SU-DHL-6 (cell line): ENCODE data around the gene POLR2C.

Source experiments
- EZH2phosphoT487 ChIP-seq: fragments of 200-600 bp; sonication (generic), shearing (Covaris generic); conservative IDR thresholded peaks from 2 replicates; pipeline ENCODE4 v1.6.1; 2018; ENCODE audit warnings: mild to moderate bottlenecking, antibody characterized with exemption, low read length, moderate library complexity, mixed read lengths
- TF ChIP-seq, protein P1 (sequence below): fragments of 200-600 bp; sonication (generic); IDR thresholded peaks from one replicate; pipeline ENCODE4 v1.5.1; 2017; ENCODE audit warnings: antibody characterized with exemption, mild to moderate bottlenecking, low read length, moderate library complexity; ENCODE audit not compliant: insufficient read depth, poor library complexity, severe bottlenecking

DNA sequence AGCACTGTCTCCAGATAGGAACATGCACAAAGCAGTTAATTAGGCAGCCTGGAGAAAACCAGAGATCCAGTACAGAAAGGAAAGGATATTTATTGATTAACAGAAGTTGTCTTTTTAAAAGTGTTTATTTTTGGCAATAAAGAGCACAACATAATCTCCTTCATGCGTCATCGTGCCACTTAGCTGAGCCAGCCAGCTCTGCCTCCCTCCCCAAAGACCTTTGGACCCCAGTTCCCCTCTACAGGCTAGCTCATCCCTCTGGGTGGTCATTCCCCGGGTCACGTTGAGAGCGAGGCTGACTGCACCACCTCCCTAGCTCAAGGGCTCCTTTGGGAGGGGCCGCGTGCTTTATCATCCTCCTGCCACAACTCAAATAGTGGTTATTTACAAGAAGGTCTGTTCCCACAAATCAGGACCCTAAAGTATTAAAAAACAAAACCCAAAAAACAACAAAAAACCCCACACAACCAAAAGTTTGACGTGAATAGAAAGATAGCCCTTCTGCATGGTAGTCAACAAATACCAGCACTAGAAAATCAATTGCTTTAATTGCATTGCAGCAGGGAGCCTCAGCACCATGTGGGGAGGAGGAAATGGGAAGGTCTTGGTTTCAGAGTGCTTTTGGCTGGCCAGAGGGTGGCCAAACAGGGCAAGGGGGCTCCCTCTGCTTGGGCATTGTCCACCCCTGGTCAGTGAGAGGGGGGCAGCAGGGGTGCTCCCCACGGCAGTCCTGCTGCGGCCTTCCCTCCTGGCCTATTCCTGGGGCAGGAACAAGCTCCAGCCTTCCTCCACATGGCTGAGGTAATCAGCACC lies 9.6 kb downstream of the POLR2C start:
- no peak for TF ChIP-seq EZH2phosphoT487
- TF ChIP-seq, protein P1, sequence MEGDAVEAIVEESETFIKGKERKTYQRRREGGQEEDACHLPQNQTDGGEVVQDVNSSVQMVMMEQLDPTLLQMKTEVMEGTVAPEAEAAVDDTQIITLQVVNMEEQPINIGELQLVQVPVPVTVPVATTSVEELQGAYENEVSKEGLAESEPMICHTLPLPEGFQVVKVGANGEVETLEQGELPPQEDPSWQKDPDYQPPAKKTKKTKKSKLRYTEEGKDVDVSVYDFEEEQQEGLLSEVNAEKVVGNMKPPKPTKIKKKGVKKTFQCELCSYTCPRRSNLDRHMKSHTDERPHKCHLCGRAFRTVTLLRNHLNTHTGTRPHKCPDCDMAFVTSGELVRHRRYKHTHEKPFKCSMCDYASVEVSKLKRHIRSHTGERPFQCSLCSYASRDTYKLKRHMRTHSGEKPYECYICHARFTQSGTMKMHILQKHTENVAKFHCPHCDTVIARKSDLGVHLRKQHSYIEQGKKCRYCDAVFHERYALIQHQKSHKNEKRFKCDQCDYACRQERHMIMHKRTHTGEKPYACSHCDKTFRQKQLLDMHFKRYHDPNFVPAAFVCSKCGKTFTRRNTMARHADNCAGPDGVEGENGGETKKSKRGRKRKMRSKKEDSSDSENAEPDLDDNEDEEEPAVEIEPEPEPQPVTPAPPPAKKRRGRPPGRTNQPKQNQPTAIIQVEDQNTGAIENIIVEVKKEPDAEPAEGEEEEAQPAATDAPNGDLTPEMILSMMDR: no peak
